SK-N-MC (cell line): ENCODE measurements around the gene MFAP2.

ENCODE experiments used
- EZH2 ChIP-seq: fragments of 200-600 bp; sonication (generic); IDR thresholded peaks from one replicate; pipeline ENCODE4 v1.6.1; 2017; ENCODE audit warnings: antibody characterized with exemption
- POLR2AphosphoS5 ChIP-seq: IDR thresholded peaks from 2 replicates; pipeline ENCODE4 v1.6.1; 2012; ENCODE audit warnings: mild to moderate bottlenecking, low read depth, low read length, borderline replicate concordance

- TF ChIP-seq POLR2AphosphoS5 (no peak), EZH2 (no peak)
Measured at GRCh38 chr1:16960560-16961296, 19.7 kb downstream of the MFAP2 start.
